Esophagus muscularis mucosa (tissue), 4 donors: ENCODE results near the gene MBOAT2. TPM values are rescaled to one million over a fixed set of nuclear protein-coding genes. Genes with fewer than 3 reads are reported as not detected.
"Not testable (repeated sequence)": the region's sequence is repeated elsewhere in the genome, so short reads cannot be mapped to it uniquely, and the experiment has no call there.

Experiments used
- DNase-seq: peaks from one replicate; pipeline ENCODE4 v3.0.0-alpha.2; 2017; ENCODE audit errors: extremely low spot score
- H3K27ac ChIP-seq, 4 donors: fragments of 200-600 bp; sonication (generic); replicated peaks in 1 of 4; 1 replicate in 3 of 4; 2 replicates in 1 of 4; pipeline ENCODE4 v1.5.1; 2016 to 2019; ENCODE audit warnings: mild to moderate bottlenecking in 1 of 4
- H3K27me3 ChIP-seq, 4 donors: fragments of 200-600 bp; sonication (generic); one replicate each; pipeline versions ENCODE4 v1.5.1 to v1.6.0; 2016 to 2019
- H3K36me3 ChIP-seq, 4 donors: fragments of 200-600 bp; sonication (generic); one replicate each; pipeline ENCODE4 v1.5.1; 2016 to 2019
- H3K4me1 ChIP-seq, 4 donors: fragments of 200-600 bp; sonication (generic); one replicate each; pipeline ENCODE4 v1.5.1; 2016 to 2019
- H3K4me3 ChIP-seq, 4 donors: fragments of 200-600 bp; sonication (generic); 1 replicate in 2 of 4; 2 replicates in 2 of 4; pipeline ENCODE4 v1.5.1; 2016 to 2019; ENCODE audit warnings: mild to moderate bottlenecking in 4 of 4, moderate library complexity in 1 of 4
- H3K9me3 ChIP-seq, 4 donors: fragments of 200-600 bp; sonication (generic); 1 replicate in 3 of 4; 2 replicates in 1 of 4; pipeline ENCODE4 v1.5.1; 2016 to 2019
- EP300 ChIP-seq: sonication (generic); formaldehyde crosslinking; IDR thresholded peaks from one replicate; pipeline ENCODE4 v1.6.1; 2017; ENCODE audit warnings: antibody characterized with exemption
- POLR2A ChIP-seq: fragments of 450-650 bp; IDR thresholded peaks from one replicate; pipeline ENCODE4 v1.6.1; 2017; ENCODE audit warnings: antibody characterized with exemption, moderate library complexity, mild to moderate bottlenecking, low read depth
- POLR2AphosphoS5 ChIP-seq, 2 donors: sonication (generic); formaldehyde crosslinking; IDR thresholded peaks; one replicate each; pipeline ENCODE4 v1.6.1; 2017; ENCODE audit warnings: antibody characterized with exemption in 2 of 2
- WGBS: methylation state at CpG from one replicate; pipeline ENCODE4 v1.1.5; 2018; 5-methylcytosine and 5-hydroxymethylcytosine counted together
- intact Hi-C: fragments of 100-400 bp; cut with DNase I; formaldehyde crosslinking; loops from one replicate; pipeline ENCODE4 v1.15.1; 2023
- total RNA-seq, 4 donors: library from RNA; depleted of rRNA; stranded (reverse); fragments of >200 nt; gene quantifications; one replicate each; pipeline versions ENCODE4 v1.1.0 to v1.2.1, GENCODE V29; 2016
- TF ChIP-seq, protein P1 (sequence below), 3 experiments: fragments of 200-600 bp in 2 of 3; fragments of 450-650 bp in 1 of 3; sonication (generic) in 2 of 3; IDR thresholded peaks; one replicate each; pipeline ENCODE4 v1.5.1; 2017 to 2019; ENCODE audit warnings: antibody characterized with exemption in 3 of 3, mild to moderate bottlenecking in 2 of 3, moderate library complexity in 1 of 3

Gene MBOAT2
- total RNA-seq, 4 donors from 2014 or later = 14.1 to 19.9 (median 17.0) TPM

DNA sequence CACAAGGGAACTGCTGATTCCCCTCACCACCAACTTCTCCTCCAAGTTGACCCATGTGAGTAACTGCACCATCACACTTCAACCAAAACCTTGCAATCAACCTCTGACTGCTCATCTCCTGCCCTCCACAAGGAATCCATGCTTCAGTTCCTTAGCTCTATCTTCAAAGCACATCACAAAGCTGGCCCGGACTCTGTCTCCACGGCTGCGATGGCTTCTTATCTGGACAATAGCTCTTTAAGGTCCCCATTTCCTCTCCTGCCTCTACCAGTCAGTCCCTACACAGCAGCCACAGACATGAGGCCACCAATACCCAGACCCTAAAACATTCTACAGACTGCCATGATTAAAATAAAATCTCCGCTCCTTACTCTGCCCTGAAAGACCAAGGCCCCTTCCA is 25.7 kb downstream of the MBOAT2 start:
- WGBS = 92% methylated on average over 4 of the region's 4 CpGs
- DNase-seq = no peak
- peaks cover 0 to 14% (median 12%) of the 10 kb centered on the region in 4 donors for H3K4me1 ChIP-seq
- no peaks in the 10 kb centered on the region for H3K27me3 ChIP-seq
- H3K27ac ChIP-seq = no peak overlapping the region
- no peaks in the 10 kb centered on the region for H3K36me3 ChIP-seq
- intact Hi-C loops = no loop called here
- no peak overlapping the region for H3K4me3 ChIP-seq
- no peaks in the 10 kb centered on the region for H3K9me3 ChIP-seq
- no peak for TF ChIP-seq POLR2A
- no peak for TF ChIP-seq POLR2AphosphoS5 (IDR thresholded peaks at IDR 0.05)
- no peak for TF ChIP-seq EP300
- TF ChIP-seq, protein P1, sequence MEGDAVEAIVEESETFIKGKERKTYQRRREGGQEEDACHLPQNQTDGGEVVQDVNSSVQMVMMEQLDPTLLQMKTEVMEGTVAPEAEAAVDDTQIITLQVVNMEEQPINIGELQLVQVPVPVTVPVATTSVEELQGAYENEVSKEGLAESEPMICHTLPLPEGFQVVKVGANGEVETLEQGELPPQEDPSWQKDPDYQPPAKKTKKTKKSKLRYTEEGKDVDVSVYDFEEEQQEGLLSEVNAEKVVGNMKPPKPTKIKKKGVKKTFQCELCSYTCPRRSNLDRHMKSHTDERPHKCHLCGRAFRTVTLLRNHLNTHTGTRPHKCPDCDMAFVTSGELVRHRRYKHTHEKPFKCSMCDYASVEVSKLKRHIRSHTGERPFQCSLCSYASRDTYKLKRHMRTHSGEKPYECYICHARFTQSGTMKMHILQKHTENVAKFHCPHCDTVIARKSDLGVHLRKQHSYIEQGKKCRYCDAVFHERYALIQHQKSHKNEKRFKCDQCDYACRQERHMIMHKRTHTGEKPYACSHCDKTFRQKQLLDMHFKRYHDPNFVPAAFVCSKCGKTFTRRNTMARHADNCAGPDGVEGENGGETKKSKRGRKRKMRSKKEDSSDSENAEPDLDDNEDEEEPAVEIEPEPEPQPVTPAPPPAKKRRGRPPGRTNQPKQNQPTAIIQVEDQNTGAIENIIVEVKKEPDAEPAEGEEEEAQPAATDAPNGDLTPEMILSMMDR (IDR thresholded peaks at IDR 0.05) = no peak

- no peak for DNase-seq
- Histone ChIP-seq H3K4me3 (no peak overlapping the region), H3K36me3 (no peaks in the 10 kb centered on the region), H3K9me3 (no peaks in the 10 kb centered on the region), H3K27me3 (no peaks in the 10 kb centered on the region), H3K27ac (no peak overlapping the region), H3K4me1 (peaks cover 0 to 14% (median 12%) of the 10 kb centered on the region in 4 donors)
- intact Hi-C loops = no loop called here
- TF ChIP-seq, protein P1 (IDR thresholded peaks at IDR 0.05) = no peak
- TF ChIP-seq EP300 (no peak), POLR2AphosphoS5 (IDR thresholded peaks at IDR 0.05) (no peak), POLR2A (no peak)
- WGBS = 22% methylated on average over 8 of the region's 8 CpGs
These were observed 26.8 kb downstream of the MBOAT2 start for GRCh38 chr2:8976442-8977259.

DNA sequence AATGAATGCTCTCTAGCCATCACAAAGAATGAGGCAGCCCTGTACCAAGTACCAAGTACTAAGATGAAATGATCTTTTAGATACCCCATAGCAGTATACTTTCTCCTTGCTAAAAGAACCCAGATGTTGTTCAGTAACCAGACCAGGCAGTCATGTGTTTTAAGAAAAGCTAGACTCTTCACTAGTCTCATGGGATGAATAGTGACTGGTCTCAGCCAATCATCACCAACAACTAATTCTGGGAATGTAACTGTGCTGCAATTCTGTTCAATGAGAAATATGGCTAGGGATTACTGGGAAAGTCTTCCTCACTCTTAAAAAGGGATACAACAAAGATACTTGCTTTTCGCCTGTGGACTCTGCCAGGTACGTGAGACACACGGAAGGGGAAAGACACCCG is 29.5 kb downstream of the MBOAT2 start:
- H3K27ac ChIP-seq = no peak overlapping the region
- WGBS = 89% methylated on average over 4 of the region's 4 CpGs
- peaks cover 0 to 14% (median 12%) of the 10 kb centered on the region in 4 donors for H3K4me1 ChIP-seq
- H3K27me3 ChIP-seq = no peaks in the 10 kb centered on the region
- no peak for DNase-seq
- no peaks in the 10 kb centered on the region for H3K36me3 ChIP-seq
- intact Hi-C loops = no loop called here
- H3K4me3 ChIP-seq = no peak overlapping the region
- H3K9me3 ChIP-seq = no peaks in the 10 kb centered on the region
- TF ChIP-seq, protein P1 (IDR thresholded peaks at IDR 0.05) = no peak
- TF ChIP-seq EP300 (no peak), POLR2A (no peak), POLR2AphosphoS5 (IDR thresholded peaks at IDR 0.05) (no peak)

- peaks cover 0 to 14% (median 12%) of the 10 kb centered on the region in 4 donors for H3K4me1 ChIP-seq
- H3K27ac ChIP-seq, intact Hi-C loops, H3K36me3 ChIP-seq, H3K27me3 ChIP-seq, H3K4me3 ChIP-seq, DNase-seq, H3K9me3 ChIP-seq: not testable (repeated sequence)
- WGBS = 95% methylated on average over 3 of the region's 3 CpGs
These were observed 30.5 kb downstream of the MBOAT2 start for GRCh38 chr2:8973017-8973416.

DNA sequence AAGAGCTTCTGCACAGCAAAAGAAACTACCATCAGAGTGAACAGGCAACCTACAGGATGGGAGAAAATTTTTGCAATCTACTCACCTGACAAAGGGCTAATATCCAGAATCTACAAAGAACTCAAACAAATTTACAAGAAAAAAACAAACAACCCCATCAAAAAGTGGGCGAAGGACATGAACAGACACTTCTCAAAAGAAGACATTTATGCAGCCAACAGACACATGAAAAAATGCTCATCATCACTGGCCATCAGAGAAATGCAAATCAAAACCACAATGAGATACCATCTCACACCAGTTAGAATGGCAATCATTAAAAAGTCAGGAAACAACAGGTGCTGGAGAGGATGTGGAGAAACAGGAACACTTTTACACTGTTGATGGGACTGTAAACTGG is 30.9 kb downstream of the MBOAT2 start:
- H3K4me3 ChIP-seq, H3K9me3 ChIP-seq, H3K27ac ChIP-seq, H3K36me3 ChIP-seq, DNase-seq, H3K27me3 ChIP-seq, intact Hi-C loops: not testable (repeated sequence)
- H3K4me1 ChIP-seq = peaks cover 0 to 14% (median 12%) of the 10 kb centered on the region in 4 donors
- 100% methylated on average over 1 of the region's 1 CpG for WGBS

DNA sequence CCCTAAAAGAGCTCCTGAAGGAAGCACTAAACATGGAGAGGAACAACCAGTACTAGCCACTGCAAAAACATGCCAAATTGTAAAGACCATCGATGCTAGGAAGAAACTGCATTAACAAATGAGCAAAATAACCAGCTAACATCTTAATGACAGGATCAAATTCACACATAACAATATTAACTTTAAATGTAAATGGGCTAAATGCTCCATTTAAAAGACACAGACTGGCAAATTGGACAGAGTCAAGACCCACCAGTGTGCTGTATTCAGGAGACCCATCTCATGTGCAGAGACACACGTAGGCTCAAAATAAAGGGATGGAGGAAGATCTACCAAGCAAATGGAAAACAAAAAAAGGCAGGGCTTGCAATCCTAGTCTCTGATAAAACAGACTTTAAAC is 34.1 kb downstream of the MBOAT2 start:
- H3K27ac ChIP-seq, H3K9me3 ChIP-seq, intact Hi-C loops, H3K27me3 ChIP-seq, H3K4me1 ChIP-seq, DNase-seq, H3K36me3 ChIP-seq, H3K4me3 ChIP-seq: not testable (repeated sequence)
- 90% methylated on average over 2 of the region's 2 CpGs for WGBS
